Measurements from ENCODE around the gene BOC.

DNA sequence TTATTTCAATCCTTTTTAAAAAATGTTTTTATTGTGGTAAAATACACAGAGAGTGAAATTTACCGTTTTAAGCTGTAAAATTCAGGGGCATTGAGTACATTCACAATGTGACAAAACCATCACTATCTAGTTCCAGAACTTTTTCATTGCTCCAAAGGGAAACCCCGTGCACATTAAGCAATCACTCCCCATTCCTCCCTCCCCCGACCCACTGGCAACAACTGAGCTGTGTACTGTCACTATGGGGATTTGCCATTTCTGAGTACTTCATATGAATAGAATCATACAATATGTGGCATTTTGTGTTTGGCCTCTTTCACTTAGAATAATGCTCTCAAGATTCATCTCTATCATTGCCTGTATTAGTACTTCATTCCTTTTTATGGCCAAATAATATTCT is 45.5 kb upstream of the BOC start:
- TF ChIP-seq POLR2A (IDR thresholded peaks at IDR 0.05), result no peak
- TF ChIP-seq, protein P1, sequence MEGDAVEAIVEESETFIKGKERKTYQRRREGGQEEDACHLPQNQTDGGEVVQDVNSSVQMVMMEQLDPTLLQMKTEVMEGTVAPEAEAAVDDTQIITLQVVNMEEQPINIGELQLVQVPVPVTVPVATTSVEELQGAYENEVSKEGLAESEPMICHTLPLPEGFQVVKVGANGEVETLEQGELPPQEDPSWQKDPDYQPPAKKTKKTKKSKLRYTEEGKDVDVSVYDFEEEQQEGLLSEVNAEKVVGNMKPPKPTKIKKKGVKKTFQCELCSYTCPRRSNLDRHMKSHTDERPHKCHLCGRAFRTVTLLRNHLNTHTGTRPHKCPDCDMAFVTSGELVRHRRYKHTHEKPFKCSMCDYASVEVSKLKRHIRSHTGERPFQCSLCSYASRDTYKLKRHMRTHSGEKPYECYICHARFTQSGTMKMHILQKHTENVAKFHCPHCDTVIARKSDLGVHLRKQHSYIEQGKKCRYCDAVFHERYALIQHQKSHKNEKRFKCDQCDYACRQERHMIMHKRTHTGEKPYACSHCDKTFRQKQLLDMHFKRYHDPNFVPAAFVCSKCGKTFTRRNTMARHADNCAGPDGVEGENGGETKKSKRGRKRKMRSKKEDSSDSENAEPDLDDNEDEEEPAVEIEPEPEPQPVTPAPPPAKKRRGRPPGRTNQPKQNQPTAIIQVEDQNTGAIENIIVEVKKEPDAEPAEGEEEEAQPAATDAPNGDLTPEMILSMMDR (IDR thresholded peaks at IDR 0.05), result no peak
